Pulmonary artery endothelial cell (primary cell): ENCODE measurements around the gene ADD3. TPM values are rescaled to one million over a fixed set of nuclear protein-coding genes. Genes with fewer than 3 reads are reported as not detected.

ENCODE experiments used
- DNase-seq: peaks from one replicate; pipeline ENCODE4 v3.0.0-alpha.2; 2011; ENCODE audit warnings: low read depth, low spot score
- total RNA-seq: library from RNA; depleted of rRNA; stranded (reverse); fragments of >200 nt; gene quantifications from 2 replicates; pipeline ENCODE4 v1.2.3, GENCODE V29; 2014

Gene ADD3
- total RNA-seq, 1 donor from 2014 or later = 91.9 TPM

- no peak for DNase-seq
Measured at GRCh38 chr10:110144507-110144906, 136.7 kb downstream of the ADD3 start.

- DNase-seq = no peak
Measured at GRCh38 chr10:110147961-110148360, 140.2 kb downstream of the ADD3 start.

- DNase-seq = no peak
Measured at GRCh38 chr10:110149259-110149658, 141.5 kb downstream of the ADD3 start.

- no peak for DNase-seq
Measured at GRCh38 chr10:110150046-110150445, 142.3 kb downstream of the ADD3 start.

GRCh38 chr10:110150981-110151380 lies 143.2 kb downstream of the ADD3 start:
- no peak for DNase-seq

GRCh38 chr10:110151467-110151866 lies 143.7 kb downstream of the ADD3 start:
- no peak for DNase-seq

GRCh38 chr10:110151971-110152370 lies 144.2 kb downstream of the ADD3 start:
- DNase-seq = no peak

GRCh38 chr10:110153396-110153795 lies 145.6 kb downstream of the ADD3 start:
- no peak for DNase-seq

- DNase-seq = no peak
Measured at GRCh38 chr10:110156046-110156445, 148.3 kb downstream of the ADD3 start.

GRCh38 chr10:110158051-110159005 lies 150.5 kb downstream of the ADD3 start:
- no peak for DNase-seq

GRCh38 chr10:110160081-110160480 lies 152.3 kb downstream of the ADD3 start:
- DNase-seq = no peak

- no peak for DNase-seq
Measured at GRCh38 chr10:110160522-110160921, 152.7 kb downstream of the ADD3 start.

- no peak for DNase-seq
Measured at GRCh38 chr10:110162741-110163145, 155.0 kb downstream of the ADD3 start.

- DNase-seq = no peak
Measured at GRCh38 chr10:110163192-110163773, 155.5 kb downstream of the ADD3 start.

GRCh38 chr10:110163841-110164240 lies 156.1 kb downstream of the ADD3 start:
- DNase-seq = no peak

GRCh38 chr10:110165239-110165638 lies 157.5 kb downstream of the ADD3 start:
- no peak for DNase-seq

- DNase-seq = no peak
Measured at GRCh38 chr10:110167149-110167548, 159.4 kb downstream of the ADD3 start.

GRCh38 chr10:110168601-110169481 lies 161.1 kb downstream of the ADD3 start:
- no peak for DNase-seq

GRCh38 chr10:110169586-110169985 lies 161.8 kb downstream of the ADD3 start:
- DNase-seq = no peak

- no peak for DNase-seq
Measured at GRCh38 chr10:110170142-110170971, 162.6 kb downstream of the ADD3 start.

- no peak for DNase-seq
Measured at GRCh38 chr10:110171032-110171431, 163.2 kb downstream of the ADD3 start.
